CD14-positive monocyte (primary cell): ENCODE measurements around the gene TEKTIP1. TPM values are rescaled to one million over a fixed set of nuclear protein-coding genes. Genes with fewer than 3 reads are reported as not detected.

ENCODE experiments used
- DNase-seq, 3 donors: peaks; one replicate each; pipeline ENCODE4 v3.0.0-alpha.2; 2011 to 2022
- H2AFZ ChIP-seq: 2 replicates; pipeline ENCODE4 v1.6.0; 2012; ENCODE audit warnings: mild to moderate bottlenecking, low read depth, low read length, inconsistent platforms; ENCODE audit not compliant: insufficient read depth, poor library complexity, severe bottlenecking
- H3K27ac ChIP-seq, 2 donors: 1 replicate in 1 of 2; 2 replicates in 1 of 2; pipeline ENCODE4 v1.5.1; 2012 to 2013; ENCODE audit warnings: low read length in 2 of 2, control low read depth in 1 of 2, inconsistent platforms in 1 of 2, low read depth in 1 of 2, mild to moderate bottlenecking in 1 of 2
- H3K27me3 ChIP-seq, 2 donors: one replicate each; pipeline versions ENCODE4 v1.6.0 to v1.6.1; 2011 to 2013; ENCODE audit warnings: low read length in 2 of 2; ENCODE audit not compliant: control insufficient read depth in 2 of 2, insufficient read depth in 2 of 2
- H3K36me3 ChIP-seq, 2 donors: replicated peaks in 1 of 2; 1 replicate in 1 of 2; 2 replicates in 1 of 2; pipeline versions ENCODE4 v1.5.1 to v1.6.1; 2012 to 2013; ENCODE audit warnings: low read length in 2 of 2, control low read depth in 1 of 2, inconsistent platforms in 1 of 2, mild to moderate bottlenecking in 1 of 2; ENCODE audit not compliant: insufficient read depth in 2 of 2, control insufficient read depth in 1 of 2
- H3K4me1 ChIP-seq, 2 donors: 1 replicate in 1 of 2; 2 replicates in 1 of 2; pipeline versions ENCODE4 v1.5.1 to v1.6.1; 2012 to 2013; ENCODE audit warnings: low read length in 2 of 2, control low read depth in 1 of 2, inconsistent platforms in 1 of 2, mild to moderate bottlenecking in 1 of 2, moderate library complexity in 1 of 2; ENCODE audit not compliant: insufficient read depth in 2 of 2, control insufficient read depth in 1 of 2
- H3K4me2 ChIP-seq: replicated peaks from 2 replicates; pipeline ENCODE3; 2012; ENCODE audit warnings: low read length, moderate library complexity, mild to moderate bottlenecking; ENCODE audit not compliant: poor library complexity, severe bottlenecking; ENCODE audit errors: extremely low read depth
- H3K4me3 ChIP-seq, 3 experiments: fragments of 200-600 bp in 1 of 3; sonication (generic) in 1 of 3; replicated peaks in 1 of 3; 1 replicate in 2 of 3; 2 replicates in 1 of 3; pipeline ENCODE4 v1.5.1; 2011 to 2013; ENCODE audit warnings: low read length in 3 of 3, mild to moderate bottlenecking in 3 of 3, control low read depth in 2 of 3, low read depth in 2 of 3, inconsistent platforms in 1 of 3, moderate library complexity in 1 of 3
- H3K79me2 ChIP-seq: 2 replicates; pipeline ENCODE4 v1.6.0; 2012; ENCODE audit warnings: mild to moderate bottlenecking, control low read depth, inconsistent platforms, low read length, moderate library complexity; ENCODE audit not compliant: insufficient read depth
- H3K9ac ChIP-seq: 2 replicates; pipeline ENCODE4 v1.6.0; 2017; ENCODE audit warnings: low read length, mild to moderate bottlenecking; ENCODE audit not compliant: insufficient read depth, poor library complexity, severe bottlenecking
- H3K9me3 ChIP-seq, 2 donors: replicated peaks in 1 of 2; 1 replicate in 1 of 2; 2 replicates in 1 of 2; pipeline versions ENCODE4 v1.5.1 to v1.6.1; 2012 to 2013; ENCODE audit warnings: low read length in 2 of 2, control low read depth in 1 of 2; ENCODE audit not compliant: control insufficient read depth in 1 of 2, insufficient read depth in 1 of 2
- H4K20me1 ChIP-seq: 2 replicates; pipeline ENCODE4 v1.6.0; 2012; ENCODE audit warnings: mild to moderate bottlenecking, low read length, control low read depth, moderate library complexity; ENCODE audit not compliant: insufficient read depth
- H3K27ac Mint-ChIP-seq, 7 donors: one replicate each; pipeline ENCODE4 v1.8.0; 2020; ENCODE audit warnings: mild to moderate bottlenecking in 7 of 7, mixed read lengths in 7 of 7, moderate library complexity in 6 of 7, inconsistent platforms in 2 of 7
- H3K27me3 Mint-ChIP-seq, 3 donors: one replicate each; pipeline ENCODE4 v1.8.0; 2021 to 2022; ENCODE audit warnings: low read depth in 3 of 3, mild to moderate bottlenecking in 3 of 3, mixed read lengths in 3 of 3, moderate library complexity in 3 of 3, inconsistent platforms in 1 of 3
- H3K36me3 Mint-ChIP-seq, 2 donors: one replicate each; pipeline ENCODE4 v1.8.0; 2020; ENCODE audit warnings: mixed read lengths in 2 of 2, inconsistent platforms in 1 of 2, mild to moderate bottlenecking in 1 of 2
- H3K4me1 Mint-ChIP-seq: one replicate; pipeline ENCODE4 v1.8.0; 2020; ENCODE audit warnings: mild to moderate bottlenecking, mixed read lengths
- H3K4me3 Mint-ChIP-seq, 2 donors: one replicate each; pipeline ENCODE4 v1.8.0; 2020; ENCODE audit warnings: mild to moderate bottlenecking in 2 of 2, mixed read lengths in 2 of 2, moderate library complexity in 1 of 2
- H3K9me3 Mint-ChIP-seq, 7 donors: one replicate each; pipeline ENCODE4 v1.8.0; 2020 to 2022; ENCODE audit warnings: mixed read lengths in 7 of 7, mild to moderate bottlenecking in 6 of 7, moderate library complexity in 6 of 7, inconsistent platforms in 2 of 7
- WGBS: methylation state at CpG from one replicate; pipeline ENCODE4 v1.1.5; 2013; ENCODE audit warnings: missing lambda C conversion rate; ENCODE audit not compliant: insufficient coverage; 5-methylcytosine and 5-hydroxymethylcytosine counted together
- intact Hi-C, 2 donors: fragments of 100-400 bp; cut with micrococcal nuclease; formaldehyde crosslinking; loops; one replicate each; pipeline versions ENCODE4 v1.15.0 to v1.15.1; 2023
- polyA plus RNA-seq, 3 donors: library from polyadenylated mRNA; depleted of rRNA in 1 of 3; unstranded in 2 of 3; stranded (reverse) in 1 of 3; fragments of 300-500 nt in 2 of 3; fragments of >200 nt in 1 of 3; fragmentation: Illumina TruSeq in 2 of 3; gene quantifications; 1 replicate in 2 of 3; 2 replicates in 1 of 3; pipeline ENCODE4 v1.2.3, GENCODE V29; 2012 to 2021
- TF ChIP-seq, protein P1 (sequence below): fragments of 200-600 bp; IDR thresholded peaks from one replicate; pipeline ENCODE4 v1.8.0; 2022; ENCODE audit warnings: antibody characterized with exemption, mild to moderate bottlenecking

TEKTIP1 gene
- polyA plus RNA-seq, 3 donors: 1.8 TPM; not detected in 2

DNA sequence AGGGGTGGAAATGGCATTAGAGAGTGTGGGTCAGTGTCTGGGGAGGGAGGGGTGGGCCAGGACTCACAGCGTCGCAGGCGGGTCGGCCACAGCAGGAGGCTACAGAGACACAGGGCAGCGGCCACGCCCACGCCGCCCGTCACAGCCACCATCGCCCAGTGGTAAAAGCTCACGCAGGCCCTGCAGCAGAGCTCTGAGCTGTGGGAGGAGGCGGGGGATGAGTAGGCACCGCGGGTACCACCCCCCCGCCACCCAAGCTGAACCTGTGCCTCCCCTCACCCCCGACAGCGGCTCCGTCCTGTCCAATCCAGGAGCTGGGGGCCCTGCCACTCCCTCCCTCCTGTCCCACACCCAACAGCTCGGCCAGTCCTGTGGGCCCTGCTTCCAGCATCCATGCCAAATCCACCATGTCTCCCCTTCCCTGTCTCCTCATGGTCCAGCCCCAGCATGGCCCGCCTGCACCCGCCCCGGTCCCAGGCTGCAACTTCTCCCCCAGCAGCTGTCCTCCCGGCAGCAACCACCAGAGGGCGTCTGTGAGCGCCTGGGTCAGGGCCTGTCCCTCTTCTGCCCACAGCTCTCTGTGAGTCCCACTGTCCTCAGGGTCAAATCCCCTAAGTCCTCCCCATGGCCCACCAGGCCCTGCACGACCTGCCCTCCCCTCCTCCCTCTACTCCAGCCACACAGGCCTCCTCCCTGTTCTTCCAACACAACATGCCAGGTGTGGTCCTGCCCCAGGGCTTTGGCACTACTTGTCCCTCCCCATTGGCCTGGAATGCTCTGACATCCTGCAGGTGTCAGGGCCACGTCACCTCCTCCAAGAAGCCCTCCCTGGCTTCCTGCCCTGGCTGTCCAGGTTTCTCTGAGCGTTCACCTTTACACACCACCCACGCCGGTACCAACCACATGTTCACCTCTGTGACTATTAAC is 6.0 kb downstream of the TEKTIP1 start:
- H3K27ac Mint-ChIP-seq: peak overlapping the region; percentile 56 to 90 (median 80)
- H3K4me1 Mint-ChIP-seq: peaks cover 30% of the 10 kb centered on the region
- Histone ChIP-seq H3K4me2 (no peak overlapping the region), H3K9ac (no peak overlapping the region), H2AFZ (no peak overlapping the region), H3K36me3 (peaks cover 48 to 53% of the 10 kb centered on the region in 2 donors), H3K79me2 (peaks cover 14% of the 10 kb centered on the region), H4K20me1 (peaks cover 58% of the 10 kb centered on the region), H3K27ac (no peak overlapping the region), H3K4me3 (no peak overlapping the region), H3K9me3 (no peaks in the 10 kb centered on the region), H3K27me3 (no peaks in the 10 kb centered on the region), H3K4me1 (peaks cover 29 to 37% of the 10 kb centered on the region in 2 donors)
- TF ChIP-seq, protein P1, sequence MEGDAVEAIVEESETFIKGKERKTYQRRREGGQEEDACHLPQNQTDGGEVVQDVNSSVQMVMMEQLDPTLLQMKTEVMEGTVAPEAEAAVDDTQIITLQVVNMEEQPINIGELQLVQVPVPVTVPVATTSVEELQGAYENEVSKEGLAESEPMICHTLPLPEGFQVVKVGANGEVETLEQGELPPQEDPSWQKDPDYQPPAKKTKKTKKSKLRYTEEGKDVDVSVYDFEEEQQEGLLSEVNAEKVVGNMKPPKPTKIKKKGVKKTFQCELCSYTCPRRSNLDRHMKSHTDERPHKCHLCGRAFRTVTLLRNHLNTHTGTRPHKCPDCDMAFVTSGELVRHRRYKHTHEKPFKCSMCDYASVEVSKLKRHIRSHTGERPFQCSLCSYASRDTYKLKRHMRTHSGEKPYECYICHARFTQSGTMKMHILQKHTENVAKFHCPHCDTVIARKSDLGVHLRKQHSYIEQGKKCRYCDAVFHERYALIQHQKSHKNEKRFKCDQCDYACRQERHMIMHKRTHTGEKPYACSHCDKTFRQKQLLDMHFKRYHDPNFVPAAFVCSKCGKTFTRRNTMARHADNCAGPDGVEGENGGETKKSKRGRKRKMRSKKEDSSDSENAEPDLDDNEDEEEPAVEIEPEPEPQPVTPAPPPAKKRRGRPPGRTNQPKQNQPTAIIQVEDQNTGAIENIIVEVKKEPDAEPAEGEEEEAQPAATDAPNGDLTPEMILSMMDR: peak; percentile 96
- H3K36me3 Mint-ChIP-seq: peaks cover 28 to 46% of the 10 kb centered on the region in 2 donors
- DNase-seq: peak; percentile 68 to 73 (median 70)
- peaks cover 0 to 2% (median 0%) of the 10 kb centered on the region in 7 donors for H3K9me3 Mint-ChIP-seq
- no peak overlapping the region for H3K4me3 Mint-ChIP-seq
- H3K27me3 Mint-ChIP-seq: peaks cover 0 to 1% (median 0%) of the 10 kb centered on the region in 3 donors
- intact Hi-C loops: loop anchor here (2.0 to 5.0 kb wide), 4 partner anchors 14 to 82 kb away; partner anchors contain the start of gene CACTIN (in 1 of the 2)
- 77% methylated on average over 28 of the region's 30 CpGs for WGBS

DNA sequence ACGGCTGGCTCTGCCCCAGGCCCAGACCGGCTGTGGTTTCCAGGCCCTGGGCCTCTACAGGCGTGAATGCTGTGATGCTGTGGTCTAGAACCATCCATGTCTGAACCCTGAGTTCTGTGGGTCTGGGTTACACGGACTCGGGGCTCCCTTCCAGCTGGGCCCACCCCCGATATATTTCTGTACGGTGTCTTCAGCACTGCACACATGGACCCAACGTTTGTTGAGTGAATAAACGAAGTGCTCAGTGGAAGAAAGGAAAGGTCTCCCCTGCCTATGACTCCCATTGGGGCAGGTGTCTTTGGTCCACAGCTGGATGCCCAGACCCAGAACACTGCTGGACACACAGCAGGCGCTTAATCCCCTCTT is 6.7 kb downstream of the TEKTIP1 start:
- H3K4me2 ChIP-seq: no peak overlapping the region
- peaks cover 48 to 57% of the 10 kb centered on the region in 2 donors for H3K36me3 ChIP-seq
- H2AFZ ChIP-seq: no peak overlapping the region
- H3K27ac ChIP-seq: no peak overlapping the region
- DNase-seq: no peak
- WGBS: 93% methylated on average over 10 of the region's 10 CpGs
- H3K9me3 Mint-ChIP-seq: peaks cover 0 to 2% (median 0%) of the 10 kb centered on the region in 7 donors
- TF ChIP-seq, protein P1: no peak
- H4K20me1 ChIP-seq: peaks cover 58% of the 10 kb centered on the region
- no peak overlapping the region for H3K4me3 ChIP-seq
- no peak overlapping the region for H3K9ac ChIP-seq
- peak overlapping the region in 1 of 2 donors; percentile 37 for H3K4me3 Mint-ChIP-seq
- peaks cover 31 to 49% of the 10 kb centered on the region in 2 donors for H3K36me3 Mint-ChIP-seq
- H3K27ac Mint-ChIP-seq: peak overlapping the region in 6 of 7 donors; percentile 32 to 88 (median 68)
- peaks cover 30 to 39% of the 10 kb centered on the region in 2 donors for H3K4me1 ChIP-seq
- no peaks in the 10 kb centered on the region for H3K27me3 ChIP-seq
- H3K9me3 ChIP-seq: no peaks in the 10 kb centered on the region
- intact Hi-C loops: loop anchor here (2.0 to 5.0 kb wide), 4 partner anchors 13 to 82 kb away; partner anchors contain the start of gene CACTIN (in 1 of the 2)
- H3K79me2 ChIP-seq: peaks cover 15% of the 10 kb centered on the region
- H3K4me1 Mint-ChIP-seq: peaks cover 31% of the 10 kb centered on the region
- H3K27me3 Mint-ChIP-seq: peaks cover 0 to 1% (median 0%) of the 10 kb centered on the region in 3 donors
